HG03060 (cell line): ENCODE results near the gene STAP1.
"Not testable (repeated sequence)": the region's sequence is repeated elsewhere in the genome, so short reads cannot be mapped to it uniquely, and the experiment has no call there.

Experiments
- ATAC-seq: cut with Tn5 transposase; IDR thresholded peaks from one replicate; pipeline ENCODE4 v1.9.1; 2021; ENCODE audit warnings: low read depth, moderate number of reproducible peaks; ENCODE audit not compliant: unreplicated experiment

Gene STAP1

DNA sequence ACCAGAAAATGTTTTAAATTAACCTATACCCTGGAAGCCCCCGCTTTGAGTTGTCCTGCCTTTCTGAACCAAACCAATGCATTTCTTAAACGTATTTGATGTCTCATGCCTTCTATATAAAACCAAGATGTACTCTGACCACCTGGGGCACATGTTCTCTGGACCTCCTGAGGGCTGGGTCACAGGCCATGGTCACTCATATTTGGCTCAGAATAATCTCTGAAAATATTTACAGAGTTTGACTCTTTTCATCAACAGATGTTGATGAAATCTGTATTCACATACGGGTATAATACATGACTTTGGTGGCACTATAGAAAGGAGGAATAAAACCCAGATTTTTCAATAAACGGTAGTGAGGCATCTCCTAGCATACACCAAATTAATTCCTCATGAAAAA, 55.7 kb downstream of the STAP1 start:
- ATAC-seq = no peak

DNA sequence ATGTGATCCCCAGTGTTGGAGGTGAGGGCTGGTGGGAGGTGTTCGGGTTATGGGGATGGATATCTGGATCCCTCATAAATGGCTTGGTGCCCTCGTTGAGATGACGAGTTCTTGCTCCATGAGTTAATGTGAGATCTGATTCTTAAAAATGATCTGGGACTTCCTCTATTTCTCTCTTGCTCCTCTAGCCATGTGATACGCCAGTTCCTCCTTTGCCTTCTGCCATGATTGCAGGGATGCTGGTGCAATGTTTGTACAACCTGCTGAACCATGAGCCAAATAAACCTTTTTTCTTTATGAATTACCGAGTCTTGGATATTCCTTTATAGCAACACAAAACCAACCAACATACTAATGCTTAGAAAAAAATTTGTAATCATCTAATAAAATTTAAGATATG, 56.6 kb downstream of the STAP1 start:
- no peak for ATAC-seq

DNA sequence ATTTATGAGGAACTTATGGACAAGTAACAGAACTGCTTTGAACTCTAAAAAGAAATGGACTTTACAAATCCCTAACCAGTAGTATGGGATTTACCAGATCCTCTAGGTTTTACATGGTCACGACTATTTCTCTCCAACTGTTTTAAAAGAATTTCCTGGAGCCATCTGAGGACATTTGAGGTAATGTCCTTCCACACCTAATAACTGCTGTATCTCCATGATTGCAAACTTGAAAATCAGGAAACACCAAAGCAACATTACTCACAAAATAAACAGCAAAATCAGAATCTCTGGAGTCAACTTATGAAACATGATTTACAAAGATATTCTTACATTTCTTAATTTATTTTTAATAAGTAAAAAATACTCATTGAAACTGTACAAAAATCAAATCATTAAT, 58.0 kb downstream of the STAP1 start:
- no peak for ATAC-seq

DNA sequence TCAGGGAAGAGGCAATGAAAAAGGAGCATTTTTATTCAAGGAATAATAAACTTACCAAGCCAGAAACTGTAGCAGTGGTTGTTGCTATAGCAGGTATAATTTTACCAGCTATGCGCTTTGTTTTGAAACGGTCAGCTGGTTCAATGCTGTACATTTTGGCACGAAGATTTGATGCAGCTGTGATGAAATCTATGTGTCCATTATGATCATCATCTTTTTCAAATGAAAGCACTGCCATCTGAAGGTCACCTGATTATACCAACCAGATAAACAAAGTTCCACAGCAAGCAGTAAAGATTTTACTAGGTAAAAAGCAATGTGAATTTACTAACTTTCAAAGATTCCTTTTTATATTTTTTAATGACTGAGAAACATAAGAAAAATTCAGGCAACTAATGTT, 66.4 kb downstream of the STAP1 start:
- ATAC-seq = no peak

DNA sequence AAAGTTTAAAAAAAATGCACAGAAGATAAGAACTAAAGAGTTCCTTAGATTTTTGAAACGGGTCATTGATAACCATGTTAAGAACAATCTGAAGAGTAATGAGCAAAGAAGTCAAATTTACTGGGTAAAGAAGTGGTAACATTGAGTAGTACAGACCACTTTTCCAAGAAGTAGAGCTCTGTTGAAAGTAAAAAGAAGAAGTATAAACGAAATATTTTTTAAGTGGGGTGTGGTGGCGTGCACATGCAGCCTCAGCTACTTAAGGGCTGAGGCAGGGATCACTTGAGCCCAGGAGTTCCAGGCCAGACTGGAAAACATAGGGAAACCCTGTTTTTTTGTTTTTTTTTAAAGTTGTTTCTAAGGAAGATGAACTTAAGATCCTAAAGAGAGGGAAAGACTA, 74.0 kb downstream of the STAP1 start:
- no peak for ATAC-seq

DNA sequence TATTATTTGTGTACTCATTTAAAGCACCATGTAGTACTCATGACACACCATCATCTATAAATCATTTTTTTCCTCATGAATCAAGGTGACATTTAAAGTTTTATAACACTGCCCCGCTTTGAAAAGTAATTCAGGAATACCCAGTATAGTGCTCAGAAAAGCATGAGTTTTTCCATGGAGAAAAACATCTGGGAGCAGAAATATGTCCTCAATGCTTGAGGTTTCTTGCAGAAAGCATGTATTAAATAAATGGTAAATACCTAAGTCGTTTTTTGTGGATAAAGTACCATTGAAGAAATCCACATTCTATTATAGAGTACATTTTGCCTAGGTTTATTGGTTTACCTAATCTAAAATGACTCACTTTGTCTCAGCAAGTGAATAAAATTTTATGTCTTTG, 76.2 kb downstream of the STAP1 start:
- no peak for ATAC-seq

DNA sequence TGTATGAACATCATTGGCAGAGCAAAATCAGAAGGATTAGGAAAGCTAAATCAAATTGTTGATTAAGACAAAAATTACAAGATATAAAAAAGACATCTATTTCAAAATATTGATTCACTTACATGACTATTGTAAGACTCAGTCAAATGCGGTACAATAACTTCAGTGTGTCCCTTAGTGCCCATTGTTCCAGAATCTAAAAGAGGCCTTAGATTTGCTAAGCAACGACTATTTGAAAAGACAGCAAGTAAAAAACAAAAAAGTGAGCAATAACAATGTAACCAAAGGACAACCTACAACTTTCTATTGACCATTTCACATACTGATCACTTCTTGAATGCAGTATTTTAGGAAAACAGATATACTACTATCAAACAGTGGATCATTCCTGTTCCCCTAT, 76.8 kb downstream of the STAP1 start:
- no peak for ATAC-seq

DNA sequence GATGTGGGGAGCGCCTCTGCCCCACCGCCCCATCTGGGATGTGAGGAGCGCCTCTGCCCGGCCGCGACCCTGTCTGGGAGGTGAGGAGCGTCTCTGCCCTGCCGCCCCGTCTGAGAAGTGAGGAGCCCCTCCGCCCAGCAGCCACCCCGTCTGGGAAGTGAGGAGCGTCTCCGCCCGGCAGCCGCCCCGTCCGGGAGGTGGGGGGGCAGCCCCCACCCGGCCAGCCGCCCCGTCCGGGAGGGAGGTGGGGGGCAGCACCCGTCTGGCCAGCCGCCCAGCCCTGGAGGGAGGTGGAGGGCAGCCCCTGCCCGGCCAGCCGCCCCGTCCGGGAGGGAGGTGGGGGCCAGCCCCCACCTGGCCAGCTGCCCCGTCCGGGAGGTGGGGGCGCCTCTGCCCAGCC, 78.5 kb downstream of the STAP1 start:
- ATAC-seq = not testable (repeated sequence)

DNA sequence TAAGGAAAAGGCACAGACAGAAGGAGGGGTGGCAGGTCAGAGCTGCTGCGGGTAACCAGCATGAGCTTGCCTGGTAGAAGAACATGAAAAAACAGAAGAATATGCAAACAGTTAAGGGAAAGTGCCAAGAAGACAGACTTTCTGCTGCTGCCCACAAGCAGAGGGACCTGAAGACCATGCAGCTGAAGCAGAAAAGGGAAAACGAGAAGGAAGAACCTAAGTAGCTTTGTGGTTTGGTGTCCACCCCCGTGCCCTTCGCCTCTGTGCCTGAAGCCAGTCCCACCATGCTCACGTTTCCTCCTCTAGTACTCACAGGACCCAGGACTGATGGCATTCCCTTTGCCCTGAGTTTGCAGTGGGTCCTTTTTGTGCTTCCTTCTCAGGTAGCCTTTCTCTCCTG, 79.6 kb downstream of the STAP1 start:
- no peak for ATAC-seq

DNA sequence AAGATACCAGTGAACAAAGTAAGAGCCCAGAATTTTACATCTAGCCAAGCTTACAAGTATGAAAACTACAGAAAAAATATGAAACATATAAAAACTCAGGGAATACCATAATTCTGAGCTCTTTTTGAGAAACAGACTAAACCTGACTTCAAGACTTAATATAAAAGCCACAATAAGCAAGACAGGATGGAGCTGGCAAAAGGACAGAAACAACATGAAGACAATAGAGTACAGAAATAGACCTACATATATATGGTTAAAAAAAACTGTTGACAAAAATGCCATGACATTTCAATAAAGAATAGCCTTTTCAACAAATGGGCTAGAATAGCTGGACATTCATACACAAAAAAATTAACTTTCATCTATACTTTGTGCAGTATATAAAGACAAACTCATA, 93.0 kb downstream of the STAP1 start:
- ATAC-seq = no peak
